Neuronal stem cell (in vitro differentiated cells): ENCODE results near the gene SOX12.
"Not testable (repeated sequence)": the region's sequence is repeated elsewhere in the genome, so short reads cannot be mapped to it uniquely, and the experiment has no call there.

Source experiments
- DNase-seq: peaks from one replicate; pipeline ENCODE4 v3.0.0-alpha.2; 2013; ENCODE audit warnings: low spot score
- H2AFZ ChIP-seq: one replicate; pipeline ENCODE4 v1.6.1; 2013; ENCODE audit warnings: mild to moderate bottlenecking, low read length, inconsistent platforms
- H2AK5ac ChIP-seq: 2 replicates; pipeline ENCODE4 v1.6.1; 2013; ENCODE audit warnings: low read depth, mild to moderate bottlenecking, inconsistent platforms, low read length, moderate library complexity, mixed read lengths
- H2BK120ac ChIP-seq: 2 replicates; pipeline ENCODE4 v1.6.1; 2013; ENCODE audit warnings: low read depth, mild to moderate bottlenecking, inconsistent platforms, low read length, moderate library complexity, mixed read lengths
- H2BK12ac ChIP-seq: one replicate; pipeline ENCODE4 v1.6.1; 2013; ENCODE audit warnings: low read length, inconsistent platforms
- H2BK15ac ChIP-seq: 2 replicates; pipeline ENCODE4 v1.6.1; 2013; ENCODE audit warnings: mild to moderate bottlenecking, low read length, inconsistent platforms, mixed read lengths
- H2BK5ac ChIP-seq: one replicate; pipeline ENCODE4 v1.6.1; 2013; ENCODE audit warnings: inconsistent platforms, mild to moderate bottlenecking, low read length, moderate library complexity
- H3K14ac ChIP-seq: one replicate; pipeline ENCODE4 v1.6.1; 2013; ENCODE audit warnings: low read length, inconsistent platforms
- H3K18ac ChIP-seq: 2 replicates; pipeline ENCODE4 v1.6.1; 2013; ENCODE audit warnings: low read length, inconsistent platforms
- H3K23ac ChIP-seq: 2 replicates; pipeline ENCODE4 v1.6.1; 2013; ENCODE audit warnings: low read depth, mild to moderate bottlenecking, mixed read lengths, low read length, inconsistent platforms; ENCODE audit not compliant: poor library complexity
- H3K27ac ChIP-seq: replicated peaks from 3 replicates; pipeline ENCODE4 v1.5.1; 2013; ENCODE audit warnings: low read length, inconsistent platforms
- H3K27me3 ChIP-seq, 3 experiments: 2 replicates each; pipeline ENCODE4 v1.6.1; 2013; ENCODE audit warnings: low read length in 3 of 3, mild to moderate bottlenecking in 2 of 3, inconsistent platforms in 1 of 3, low read depth in 1 of 3, mixed read lengths in 1 of 3, moderate library complexity in 1 of 3; ENCODE audit not compliant: control insufficient read depth in 3 of 3, insufficient read depth in 3 of 3
- H3K36me3 ChIP-seq, 2 donors: replicated peaks in 1 of 2; 2 replicates each; pipeline ENCODE4 v1.6.1; 2013; ENCODE audit warnings: low read length in 2 of 2; ENCODE audit not compliant: control insufficient read depth in 2 of 2, insufficient read depth in 2 of 2
- H3K4ac ChIP-seq: 2 replicates; pipeline ENCODE4 v1.6.1; 2013; ENCODE audit warnings: inconsistent platforms, mild to moderate bottlenecking, low read length, moderate library complexity
- H3K4me1 ChIP-seq, 2 donors: 1 replicate in 1 of 2; 2 replicates in 1 of 2; pipeline ENCODE4 v1.6.1; 2013; ENCODE audit warnings: low read length in 2 of 2, low read depth in 1 of 2; ENCODE audit not compliant: control insufficient read depth in 2 of 2, insufficient read depth in 1 of 2
- H3K4me2 ChIP-seq: one replicate; pipeline ENCODE4 v1.6.1; 2013; ENCODE audit warnings: mild to moderate bottlenecking, low read length, inconsistent platforms; ENCODE audit not compliant: insufficient read depth, poor library complexity, severe bottlenecking
- H3K4me3 ChIP-seq, 2 donors: 2 replicates each; pipeline ENCODE4 v1.5.1; 2013; ENCODE audit warnings: low read length in 2 of 2, mild to moderate bottlenecking in 2 of 2, inconsistent platforms in 1 of 2, moderate library complexity in 1 of 2
- H3K79me1 ChIP-seq: one replicate; pipeline ENCODE4 v1.6.1; 2013; ENCODE audit warnings: low read depth, mild to moderate bottlenecking, inconsistent platforms, low read length, moderate library complexity
- H3K9ac ChIP-seq: one replicate; pipeline ENCODE4 v1.6.1; 2013; ENCODE audit warnings: mild to moderate bottlenecking, low read depth, low read length, inconsistent platforms; ENCODE audit not compliant: poor library complexity
- H3K9me3 ChIP-seq, 2 donors: replicated peaks in 1 of 2; 2 replicates each; pipeline versions ENCODE3 to v1.6.1; 2013; ENCODE audit warnings: low read length in 2 of 2, mild to moderate bottlenecking in 2 of 2, inconsistent platforms in 1 of 2, low read depth in 1 of 2, mixed read lengths in 1 of 2, moderate library complexity in 1 of 2; ENCODE audit not compliant: control insufficient read depth in 2 of 2, insufficient read depth in 1 of 2
- H4K8ac ChIP-seq: one replicate; pipeline ENCODE4 v1.6.1; 2013; ENCODE audit warnings: low read depth, mild to moderate bottlenecking, inconsistent platforms, low read length, moderate library complexity
- H4K91ac ChIP-seq: one replicate; pipeline ENCODE4 v1.6.1; 2013; ENCODE audit warnings: low read length, low read depth, mild to moderate bottlenecking, inconsistent platforms; ENCODE audit not compliant: poor library complexity
- WGBS, 2 donors: extraction: QIAGEN DNeasy Blood & Tissue Kit; methylation state at CpG; one replicate each; pipeline ENCODE4 v1.1.7; 2013; ENCODE audit warnings: missing lambda C conversion rate in 2 of 2, mixed read lengths in 1 of 2; ENCODE audit not compliant: insufficient read length in 2 of 2, insufficient replicate concordance in 1 of 2; ENCODE audit errors: extremely low coverage in 2 of 2; 5-methylcytosine and 5-hydroxymethylcytosine counted together

The SOX12 gene

GRCh38 chr20:354298-354977 is 29.1 kb downstream of the SOX12 start:
- Histone ChIP-seq H3K23ac (no peak overlapping the region), H3K4me3 (no peak overlapping the region), H2AK5ac (no peak overlapping the region), H3K9me3 (no peaks in the 10 kb centered on the region), H2BK12ac (no peak overlapping the region), H4K8ac (no peak overlapping the region), H3K9ac (no peak overlapping the region), H3K27ac (no peak overlapping the region), H3K79me1 (peaks cover 2% of the 10 kb centered on the region), H2BK120ac (no peak overlapping the region), H3K4me2 (no peak overlapping the region), H3K4me1 (peaks cover 0 to 2% of the 10 kb centered on the region in 2 donors), H2AFZ (no peak overlapping the region), H4K91ac (no peak overlapping the region), H3K4ac (no peak overlapping the region), H3K18ac (no peak overlapping the region), H3K36me3 (peaks cover 3 to 22% of the 10 kb centered on the region in 2 donors), H2BK5ac (no peak overlapping the region), H2BK15ac (no peak overlapping the region), H3K14ac (no peak overlapping the region), H3K27me3 (no peaks in the 10 kb centered on the region)
- WGBS, 2 donors, result no CpG with 5 or more reads among the region's 14 CpGs
- peak; percentile 69 for DNase-seq

- H3K9ac ChIP-seq, H3K9me3 ChIP-seq, H3K18ac ChIP-seq, H2BK12ac ChIP-seq, H4K8ac ChIP-seq, H3K14ac ChIP-seq, H3K23ac ChIP-seq, H2AFZ ChIP-seq, H3K79me1 ChIP-seq, H3K4me1 ChIP-seq, H2BK5ac ChIP-seq, H2BK120ac ChIP-seq, H3K4ac ChIP-seq, H3K4me3 ChIP-seq, H2BK15ac ChIP-seq, H4K91ac ChIP-seq, H3K27me3 ChIP-seq, H2AK5ac ChIP-seq, DNase-seq, H3K27ac ChIP-seq, H3K4me2 ChIP-seq: not testable (repeated sequence)
- H3K36me3 ChIP-seq, result peaks cover 0 to 16% of the 10 kb centered on the region in 2 donors
- no CpG with 5 or more reads among the region's 2 CpGs for WGBS, 2 donors
Measured at GRCh38 chr20:356154-356553, 30.8 kb downstream of the SOX12 start.

- H2BK120ac ChIP-seq, result no peak overlapping the region
- H3K79me1 ChIP-seq, result no peaks in the 10 kb centered on the region
- H3K9ac ChIP-seq, result no peak overlapping the region
- no peaks in the 10 kb centered on the region for H3K9me3 ChIP-seq
- H3K4me3 ChIP-seq, result no peak overlapping the region
- H3K4ac ChIP-seq, result no peak overlapping the region
- H2BK12ac ChIP-seq, result no peak overlapping the region
- H3K27ac ChIP-seq, result no peak overlapping the region
- H2AK5ac ChIP-seq, result no peak overlapping the region
- no peak overlapping the region for H3K4me2 ChIP-seq
- H4K91ac ChIP-seq, result no peak overlapping the region
- H3K18ac ChIP-seq, result no peak overlapping the region
- H2BK5ac ChIP-seq, result no peak overlapping the region
- H3K4me1 ChIP-seq, result peaks cover 11% of the 10 kb centered on the region in 2 donors
- no peak overlapping the region for H4K8ac ChIP-seq
- H3K27me3 ChIP-seq, result no peaks in the 10 kb centered on the region
- no peak overlapping the region for H3K23ac ChIP-seq
- WGBS, 2 donors, result no CpG with 5 or more reads among the region's 10 CpGs
- H2BK15ac ChIP-seq, result no peak overlapping the region
- peaks cover 0 to 12% of the 10 kb centered on the region in 2 donors for H3K36me3 ChIP-seq
- DNase-seq, result no peak
- H3K14ac ChIP-seq, result no peak overlapping the region
- no peak overlapping the region for H2AFZ ChIP-seq
Measured at GRCh38 chr20:356745-357144, 31.4 kb downstream of the SOX12 start.

GRCh38 chr20:358891-359555 is 33.7 kb downstream of the SOX12 start:
- Histone ChIP-seq H2BK120ac (no peak overlapping the region), H3K4me2 (no peak overlapping the region), H2AFZ (no peak overlapping the region), H3K79me1 (no peaks in the 10 kb centered on the region), H3K14ac (no peak overlapping the region), H2BK5ac (no peak overlapping the region), H3K4me1 (peaks cover 12 to 15% of the 10 kb centered on the region in 2 donors), H2BK12ac (no peak overlapping the region), H3K23ac (no peak overlapping the region), H2AK5ac (no peak overlapping the region), H3K4me3 (no peak overlapping the region), H4K91ac (no peak overlapping the region), H3K27ac (no peak overlapping the region), H3K9me3 (peaks cover 0 to 3% of the 10 kb centered on the region in 2 donors), H2BK15ac (no peak overlapping the region), H3K18ac (no peak overlapping the region), H3K4ac (no peak overlapping the region), H4K8ac (no peak overlapping the region), H3K36me3 (peaks cover 0 to 2% of the 10 kb centered on the region in 2 donors), H3K27me3 (no peaks in the 10 kb centered on the region), H3K9ac (no peak overlapping the region)
- WGBS, 2 donors, result no CpG with 5 or more reads among the region's 4 CpGs
- DNase-seq, result no peak
